Liver (tissue), 9 donors: Measurements from ENCODE around the gene ZNF771. TPM values are rescaled to one million over a fixed set of nuclear protein-coding genes. Genes with fewer than 3 reads are reported as not detected.

Source experiments
- DNase-seq: peaks from one replicate; pipeline ENCODE4 v3.0.0-alpha.2; 2017; ENCODE audit warnings: low spot score
- H3K27ac ChIP-seq, 2 donors: one replicate each; pipeline ENCODE4 v1.7.0; 2013; ENCODE audit warnings: inconsistent platforms in 2 of 2, low read length in 2 of 2, control low read depth in 1 of 2, low read depth in 1 of 2, mild to moderate bottlenecking in 1 of 2
- H3K27me3 ChIP-seq, 4 donors: one replicate each; pipeline versions ENCODE4 v1.6.1 to v1.7.0; 2013; ENCODE audit warnings: low read length in 3 of 4, inconsistent platforms in 1 of 4, mild to moderate bottlenecking in 1 of 4, moderate library complexity in 1 of 4; ENCODE audit not compliant: control insufficient read depth in 4 of 4, insufficient read depth in 4 of 4
- H3K36me3 ChIP-seq, 4 donors: one replicate each; pipeline versions ENCODE4 v1.6.1 to v1.7.0; 2013; ENCODE audit warnings: low read length in 3 of 4, mild to moderate bottlenecking in 3 of 4, low read depth in 1 of 4, moderate library complexity in 1 of 4; ENCODE audit not compliant: control insufficient read depth in 4 of 4, insufficient read depth in 3 of 4
- H3K4me1 ChIP-seq, 4 donors: one replicate each; pipeline versions ENCODE4 v1.6.1 to v1.7.0; 2013; ENCODE audit warnings: low read length in 3 of 4, mild to moderate bottlenecking in 3 of 4, moderate library complexity in 1 of 4; ENCODE audit not compliant: control insufficient read depth in 4 of 4, insufficient read depth in 4 of 4
- H3K4me3 ChIP-seq, 3 donors: one replicate each; pipeline versions ENCODE4 v1.6.1 to v1.7.0; 2013; ENCODE audit warnings: low read length in 3 of 3, control low read depth in 1 of 3, low read depth in 1 of 3, mild to moderate bottlenecking in 1 of 3
- H3K9ac ChIP-seq, 2 donors: one replicate each; pipeline ENCODE4 v1.7.0; 2013; ENCODE audit warnings: low read length in 2 of 2, mild to moderate bottlenecking in 2 of 2, moderate library complexity in 2 of 2, control low read depth in 1 of 2, low read depth in 1 of 2
- H3K9me3 ChIP-seq, 4 donors: one replicate each; pipeline versions ENCODE4 v1.6.1 to v1.7.0; 2013; ENCODE audit warnings: low read length in 3 of 4; ENCODE audit not compliant: control insufficient read depth in 4 of 4
- ATF3 ChIP-seq: IDR thresholded peaks from 2 replicates; pipeline ENCODE4 v1.6.1; 2016; ENCODE audit warnings: antibody characterized with exemption
- FOXA1 ChIP-seq: IDR thresholded peaks from 2 replicates; pipeline ENCODE4 v1.6.1; 2016; ENCODE audit warnings: antibody characterized with exemption
- FOXA2 ChIP-seq: IDR thresholded peaks from 2 replicates; pipeline ENCODE4 v1.6.1; 2016; ENCODE audit warnings: antibody characterized with exemption
- GABPA ChIP-seq, 2 donors: IDR thresholded peaks in 1 of 2; conservative IDR thresholded peaks in 1 of 2; 2 replicates each; pipeline ENCODE4 v1.6.1; 2016; ENCODE audit warnings: antibody characterized with exemption in 2 of 2, mild to moderate bottlenecking in 1 of 2, moderate library complexity in 1 of 2
- HNF4A ChIP-seq, 2 donors: conservative IDR thresholded peaks; 2 replicates each; pipeline ENCODE4 v1.6.1; 2016; ENCODE audit warnings: antibody characterized with exemption in 2 of 2, mild to moderate bottlenecking in 2 of 2
- HNF4G ChIP-seq: IDR thresholded peaks from 2 replicates; pipeline ENCODE4 v1.6.1; 2016; ENCODE audit warnings: antibody characterized with exemption
- JUND ChIP-seq, 2 donors: IDR thresholded peaks; 2 replicates each; pipeline ENCODE4 v1.6.1; 2016; ENCODE audit warnings: antibody characterized with exemption in 2 of 2
- MAX ChIP-seq: IDR thresholded peaks from 2 replicates; pipeline ENCODE4 v1.6.1; 2016; ENCODE audit warnings: antibody characterized with exemption
- NR2F2 ChIP-seq: IDR thresholded peaks from 2 replicates; pipeline ENCODE4 v1.6.1; 2016; ENCODE audit warnings: antibody characterized with exemption
- RAD21 ChIP-seq, 2 donors: IDR thresholded peaks; 2 replicates each; pipeline ENCODE4 v1.6.1; 2016; ENCODE audit warnings: antibody characterized with exemption in 2 of 2, mild to moderate bottlenecking in 2 of 2
- RXRA ChIP-seq, 2 donors: IDR thresholded peaks; 2 replicates each; pipeline ENCODE4 v1.6.1; 2017 to 2018; ENCODE audit warnings: antibody characterized with exemption in 2 of 2, mild to moderate bottlenecking in 1 of 2
- SP1 ChIP-seq: IDR thresholded peaks from 2 replicates; pipeline ENCODE4 v1.6.1; 2018; ENCODE audit warnings: antibody characterized with exemption, mild to moderate bottlenecking
- TAF1 ChIP-seq: conservative IDR thresholded peaks from 2 replicates; pipeline ENCODE4 v1.6.1; 2016; ENCODE audit warnings: antibody characterized with exemption, mild to moderate bottlenecking
- YY1 ChIP-seq: IDR thresholded peaks from 2 replicates; pipeline ENCODE4 v1.6.1; 2016; ENCODE audit warnings: antibody characterized with exemption, mild to moderate bottlenecking
- ZBTB33 ChIP-seq: IDR thresholded peaks from 2 replicates; pipeline ENCODE4 v1.6.1; 2016; ENCODE audit warnings: antibody characterized with exemption
- WGBS: extraction: QIAGEN DNeasy Blood & Tissue Kit; methylation state at CpG from one replicate; pipeline ENCODE4 v1.1.7; 2013; 5-methylcytosine and 5-hydroxymethylcytosine counted together
- polyA plus RNA-seq, 2 donors: library from polyadenylated mRNA; stranded (reverse) in 1 of 2; unstranded in 1 of 2; fragments of 200-250 nt in 1 of 2; fragments of >200 nt in 1 of 2; fragmentation: Nextera tagmentation in 1 of 2; extraction: Ambion mirVana in 1 of 2; gene quantifications; one replicate each; pipeline versions ENCODE4 v1.2.1 to v1.2.3, GENCODE V29; 2013 to 2015
- total RNA-seq, 2 donors: library from RNA; depleted of rRNA; stranded (reverse); fragments of >200 nt; gene quantifications; one replicate each; pipeline ENCODE4 v1.2.3, GENCODE V29; 2014
- TF ChIP-seq, protein P1 (sequence below): fragments of 150-350 bp; IDR thresholded peaks from 2 replicates; pipeline ENCODE4 v1.5.1; 2017; ENCODE audit warnings: improper control_type of control experiment, low read depth, low read length; ENCODE audit not compliant: missing input control
- TF ChIP-seq, protein P2 (sequence below): IDR thresholded peaks from 2 replicates; pipeline ENCODE4 v1.6.1; 2016; ENCODE audit warnings: antibody characterized with exemption, mild to moderate bottlenecking
- donor health status: healthy.
- donor health status: healthy.
- donor health status: healthy.
- donor health status: healthy.
- donor health status: healthy.

Gene ZNF771
- total and polyA plus RNA-seq, 4 donors: 2.6 to 8.0 (median 5.2) TPM

DNA sequence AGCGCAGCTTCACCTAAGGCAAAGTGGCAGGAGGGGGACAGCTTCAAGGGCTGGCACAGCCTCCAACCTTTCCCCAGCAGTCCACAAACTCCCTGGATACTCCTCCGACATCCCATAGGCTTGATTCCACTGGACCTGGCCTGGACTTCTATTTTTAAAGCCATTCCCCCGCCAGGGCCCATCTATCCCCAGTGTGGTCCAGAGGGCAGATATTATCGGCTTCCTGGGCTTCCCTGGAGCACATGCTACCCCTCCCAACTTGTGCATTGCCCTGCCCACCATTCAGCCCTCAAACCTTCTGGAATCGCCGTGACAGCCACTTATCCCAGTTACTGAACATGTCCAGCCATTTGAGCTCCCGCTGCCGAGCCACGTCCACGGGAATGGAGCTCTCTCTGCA, 42.2 kb upstream of the ZNF771 start:
- no peak for DNase-seq
- no peak overlapping the region for H3K4me3 ChIP-seq
- H3K9me3 ChIP-seq: no peaks in the 10 kb centered on the region
- H3K27ac ChIP-seq: no peak overlapping the region
- H3K36me3 ChIP-seq: peaks cover 6 to 15% (median 7%) of the 10 kb centered on the region in 4 donors
- no peaks in the 10 kb centered on the region for H3K27me3 ChIP-seq
- H3K4me1 ChIP-seq: peaks cover 0 to 30% (median 26%) of the 10 kb centered on the region in 4 donors
- no peak overlapping the region for H3K9ac ChIP-seq
- 95% methylated on average over 10 of the region's 10 CpGs for WGBS
- no peak for TF ChIP-seq TAF1
- no peak for TF ChIP-seq FOXA1
- TF ChIP-seq RXRA (IDR thresholded peaks at IDR 0.05): no peak
- no peak for TF ChIP-seq ZBTB33
- no peak for TF ChIP-seq ATF3
- no peak for TF ChIP-seq RAD21 (IDR thresholded peaks at IDR 0.05)
- TF ChIP-seq HNF4A (conservative IDR thresholded peaks at IDR 0.05): no peak
- TF ChIP-seq SP1: no peak

GRCh38 chr16:30366511-30366910, 40.9 kb upstream of the ZNF771 start:
- peaks cover 5 to 12% (median 7%) of the 10 kb centered on the region in 4 donors for H3K36me3 ChIP-seq
- WGBS: 91% methylated on average over 4 of the region's 4 CpGs
- peaks cover 0 to 35% (median 29%) of the 10 kb centered on the region in 4 donors for H3K4me1 ChIP-seq
- H3K4me3 ChIP-seq: no peak overlapping the region
- no peaks in the 10 kb centered on the region for H3K27me3 ChIP-seq
- no peaks in the 10 kb centered on the region for H3K9me3 ChIP-seq
- H3K27ac ChIP-seq: no peak overlapping the region
- TF ChIP-seq JUND (IDR thresholded peaks at IDR 0.05) (no peak), FOXA2 (no peak), HNF4A (conservative IDR thresholded peaks at IDR 0.05) (no peak), RXRA (IDR thresholded peaks at IDR 0.05) (no peak), TAF1 (no peak), HNF4G (no peak), RAD21 (IDR thresholded peaks at IDR 0.05) (no peak), NR2F2 (no peak)
- TF ChIP-seq, protein P1, sequence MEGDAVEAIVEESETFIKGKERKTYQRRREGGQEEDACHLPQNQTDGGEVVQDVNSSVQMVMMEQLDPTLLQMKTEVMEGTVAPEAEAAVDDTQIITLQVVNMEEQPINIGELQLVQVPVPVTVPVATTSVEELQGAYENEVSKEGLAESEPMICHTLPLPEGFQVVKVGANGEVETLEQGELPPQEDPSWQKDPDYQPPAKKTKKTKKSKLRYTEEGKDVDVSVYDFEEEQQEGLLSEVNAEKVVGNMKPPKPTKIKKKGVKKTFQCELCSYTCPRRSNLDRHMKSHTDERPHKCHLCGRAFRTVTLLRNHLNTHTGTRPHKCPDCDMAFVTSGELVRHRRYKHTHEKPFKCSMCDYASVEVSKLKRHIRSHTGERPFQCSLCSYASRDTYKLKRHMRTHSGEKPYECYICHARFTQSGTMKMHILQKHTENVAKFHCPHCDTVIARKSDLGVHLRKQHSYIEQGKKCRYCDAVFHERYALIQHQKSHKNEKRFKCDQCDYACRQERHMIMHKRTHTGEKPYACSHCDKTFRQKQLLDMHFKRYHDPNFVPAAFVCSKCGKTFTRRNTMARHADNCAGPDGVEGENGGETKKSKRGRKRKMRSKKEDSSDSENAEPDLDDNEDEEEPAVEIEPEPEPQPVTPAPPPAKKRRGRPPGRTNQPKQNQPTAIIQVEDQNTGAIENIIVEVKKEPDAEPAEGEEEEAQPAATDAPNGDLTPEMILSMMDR: no peak
- DNase-seq: no peak
- no peak overlapping the region for H3K9ac ChIP-seq

GRCh38 chr16:30367349-30368009, 39.9 kb upstream of the ZNF771 start:
- H3K9ac ChIP-seq: no peak overlapping the region
- no peaks in the 10 kb centered on the region for H3K9me3 ChIP-seq
- 37% methylated on average over 10 of the region's 10 CpGs for WGBS
- peaks cover 3 to 12% (median 7%) of the 10 kb centered on the region in 4 donors for H3K36me3 ChIP-seq
- H3K4me3 ChIP-seq: peak overlapping the region in 2 of 3 donors; percentile 27 to 81
- H3K4me1 ChIP-seq: peaks cover 0 to 35% (median 29%) of the 10 kb centered on the region in 4 donors
- peak overlapping the region; percentile 14 to 48 for H3K27ac ChIP-seq
- DNase-seq: no peak
- no peaks in the 10 kb centered on the region for H3K27me3 ChIP-seq
- TF ChIP-seq, protein P2, sequence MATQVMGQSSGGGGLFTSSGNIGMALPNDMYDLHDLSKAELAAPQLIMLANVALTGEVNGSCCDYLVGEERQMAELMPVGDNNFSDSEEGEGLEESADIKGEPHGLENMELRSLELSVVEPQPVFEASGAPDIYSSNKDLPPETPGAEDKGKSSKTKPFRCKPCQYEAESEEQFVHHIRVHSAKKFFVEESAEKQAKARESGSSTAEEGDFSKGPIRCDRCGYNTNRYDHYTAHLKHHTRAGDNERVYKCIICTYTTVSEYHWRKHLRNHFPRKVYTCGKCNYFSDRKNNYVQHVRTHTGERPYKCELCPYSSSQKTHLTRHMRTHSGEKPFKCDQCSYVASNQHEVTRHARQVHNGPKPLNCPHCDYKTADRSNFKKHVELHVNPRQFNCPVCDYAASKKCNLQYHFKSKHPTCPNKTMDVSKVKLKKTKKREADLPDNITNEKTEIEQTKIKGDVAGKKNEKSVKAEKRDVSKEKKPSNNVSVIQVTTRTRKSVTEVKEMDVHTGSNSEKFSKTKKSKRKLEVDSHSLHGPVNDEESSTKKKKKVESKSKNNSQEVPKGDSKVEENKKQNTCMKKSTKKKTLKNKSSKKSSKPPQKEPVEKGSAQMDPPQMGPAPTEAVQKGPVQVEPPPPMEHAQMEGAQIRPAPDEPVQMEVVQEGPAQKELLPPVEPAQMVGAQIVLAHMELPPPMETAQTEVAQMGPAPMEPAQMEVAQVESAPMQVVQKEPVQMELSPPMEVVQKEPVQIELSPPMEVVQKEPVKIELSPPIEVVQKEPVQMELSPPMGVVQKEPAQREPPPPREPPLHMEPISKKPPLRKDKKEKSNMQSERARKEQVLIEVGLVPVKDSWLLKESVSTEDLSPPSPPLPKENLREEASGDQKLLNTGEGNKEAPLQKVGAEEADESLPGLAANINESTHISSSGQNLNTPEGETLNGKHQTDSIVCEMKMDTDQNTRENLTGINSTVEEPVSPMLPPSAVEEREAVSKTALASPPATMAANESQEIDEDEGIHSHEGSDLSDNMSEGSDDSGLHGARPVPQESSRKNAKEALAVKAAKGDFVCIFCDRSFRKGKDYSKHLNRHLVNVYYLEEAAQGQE: peak; percentile 93
- TF ChIP-seq SP1 (peak; percentile 80), RXRA (IDR thresholded peaks at IDR 0.05) (peak; percentile 86 to 96), YY1 (peak; percentile 87), MAX (no peak), ZBTB33 (no peak), RAD21 (IDR thresholded peaks at IDR 0.05) (peak; percentile 51 to 55), GABPA (IDR thresholded peaks at IDR 0.05 in 1 of 2, conservative IDR thresholded peaks at IDR 0.05 in 1 of 2) (peak in 1 of 2 donors; percentile 59), JUND (IDR thresholded peaks at IDR 0.05) (peak in 1 of 2 donors; percentile 33), HNF4A (conservative IDR thresholded peaks at IDR 0.05) (peak; percentile 61 to 84)
